NCI-H510A treated with DMSO at 0.1 percent for 48 hours (cell line): ENCODE data around the gene MRPL24.

ENCODE experiments used
- DNase-seq: peaks from one replicate; lab custom pipeline; 2025; lab: John Stamatoyannopoulos, UW

Gene MRPL24

DNA sequence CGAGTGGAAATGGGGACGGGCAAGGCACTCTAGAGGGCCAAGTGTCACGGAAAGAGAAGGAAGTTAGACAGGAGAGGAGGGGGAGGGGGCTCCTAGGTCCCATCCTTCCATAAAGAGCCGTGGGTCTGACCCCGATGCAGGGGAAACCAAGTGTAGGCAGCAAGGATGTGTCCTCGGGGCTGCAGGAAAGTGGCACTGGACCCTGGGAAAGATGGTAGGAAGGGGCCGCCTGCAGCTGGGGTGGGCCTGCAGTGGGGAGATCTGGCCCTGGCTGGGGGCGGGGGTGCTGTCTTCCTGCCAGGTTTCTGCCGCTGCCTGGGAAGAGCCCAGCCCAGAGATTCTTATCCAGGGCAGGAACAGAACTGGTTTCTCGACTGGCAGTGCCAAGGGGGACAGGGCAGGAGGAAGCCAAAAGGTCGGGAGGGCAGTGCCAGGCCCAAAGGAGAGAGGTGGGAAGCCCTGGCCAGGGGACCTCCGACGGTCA, 48.4 kb downstream of the MRPL24 start:
- no peak for DNase-seq

DNA sequence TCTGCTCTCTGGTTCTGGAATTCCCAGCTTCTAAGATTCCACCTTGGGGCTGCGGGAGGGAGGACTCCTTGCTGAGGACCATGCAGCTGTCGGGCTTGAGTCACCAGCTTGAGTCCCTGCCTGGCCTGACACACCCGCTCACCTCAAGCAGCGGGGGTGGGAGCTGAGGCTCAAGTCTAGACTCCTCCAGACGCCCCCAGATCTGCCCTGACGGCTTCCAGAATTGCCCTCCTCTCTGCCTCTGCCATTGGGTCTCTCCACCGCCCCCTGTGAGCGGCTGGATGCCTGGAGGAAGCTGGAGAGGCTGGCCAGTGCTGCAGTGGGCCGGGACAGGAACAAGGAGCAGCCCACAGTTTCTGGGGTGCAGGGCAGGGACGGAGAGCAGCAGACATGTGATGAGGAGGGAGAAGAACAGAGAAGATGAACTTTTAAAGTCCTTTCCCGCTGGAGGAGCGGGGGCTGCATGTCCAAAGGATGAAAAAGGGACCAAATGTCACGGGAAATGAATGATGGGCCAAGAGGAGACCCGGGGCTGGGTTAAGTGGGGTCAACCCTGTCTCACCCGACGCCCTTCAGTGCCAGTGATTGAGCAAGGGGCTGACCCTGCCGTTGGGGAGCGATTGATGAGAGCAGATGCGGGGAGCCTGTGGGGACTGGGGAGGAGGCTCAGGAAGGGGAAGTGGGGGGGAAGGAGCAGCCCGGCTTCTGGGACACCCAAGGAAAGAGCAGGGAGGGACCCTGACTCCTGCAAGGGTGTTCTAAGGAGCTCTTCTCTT, 49.0 kb downstream of the MRPL24 start:
- DNase-seq: no peak

DNA sequence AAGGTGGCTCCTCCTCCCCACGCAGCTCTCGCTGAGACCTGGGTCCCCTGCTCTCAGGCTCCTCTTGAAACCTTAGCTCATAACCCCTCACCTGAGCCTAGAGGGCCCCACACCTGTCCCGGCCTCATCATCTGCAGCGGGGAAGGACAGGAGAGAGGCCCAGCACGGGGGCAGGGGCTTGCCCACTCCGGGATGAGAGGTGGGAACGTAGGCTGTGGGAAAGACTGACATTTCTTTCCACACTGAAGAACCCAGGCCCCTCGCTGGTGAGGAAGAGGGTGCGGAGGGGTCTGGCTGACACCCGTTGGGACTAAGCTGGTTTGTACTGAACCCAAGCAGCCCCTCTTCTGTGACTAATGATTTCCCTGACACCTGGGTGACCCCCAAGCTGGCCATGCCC, 49.7 kb downstream of the MRPL24 start:
- no peak for DNase-seq

DNA sequence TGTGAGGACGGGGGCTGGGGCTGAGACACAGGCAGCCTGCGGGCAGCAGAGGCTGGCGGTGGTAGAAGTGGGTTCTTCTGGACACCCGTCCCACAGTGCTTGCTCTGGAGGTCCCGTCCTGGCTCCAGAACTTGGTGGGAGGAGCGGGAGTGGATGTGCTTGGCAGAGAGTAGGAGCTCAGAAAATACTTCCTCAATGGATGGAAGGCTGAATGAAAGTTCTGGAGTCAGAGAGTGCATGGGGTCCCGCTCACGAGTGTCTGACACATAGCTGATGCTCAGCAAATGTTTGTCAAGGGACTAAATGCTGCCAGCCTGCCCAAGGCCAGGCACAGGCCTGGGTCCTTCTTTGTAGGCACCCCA, 50.2 kb downstream of the MRPL24 start:
- no peak for DNase-seq

DNA sequence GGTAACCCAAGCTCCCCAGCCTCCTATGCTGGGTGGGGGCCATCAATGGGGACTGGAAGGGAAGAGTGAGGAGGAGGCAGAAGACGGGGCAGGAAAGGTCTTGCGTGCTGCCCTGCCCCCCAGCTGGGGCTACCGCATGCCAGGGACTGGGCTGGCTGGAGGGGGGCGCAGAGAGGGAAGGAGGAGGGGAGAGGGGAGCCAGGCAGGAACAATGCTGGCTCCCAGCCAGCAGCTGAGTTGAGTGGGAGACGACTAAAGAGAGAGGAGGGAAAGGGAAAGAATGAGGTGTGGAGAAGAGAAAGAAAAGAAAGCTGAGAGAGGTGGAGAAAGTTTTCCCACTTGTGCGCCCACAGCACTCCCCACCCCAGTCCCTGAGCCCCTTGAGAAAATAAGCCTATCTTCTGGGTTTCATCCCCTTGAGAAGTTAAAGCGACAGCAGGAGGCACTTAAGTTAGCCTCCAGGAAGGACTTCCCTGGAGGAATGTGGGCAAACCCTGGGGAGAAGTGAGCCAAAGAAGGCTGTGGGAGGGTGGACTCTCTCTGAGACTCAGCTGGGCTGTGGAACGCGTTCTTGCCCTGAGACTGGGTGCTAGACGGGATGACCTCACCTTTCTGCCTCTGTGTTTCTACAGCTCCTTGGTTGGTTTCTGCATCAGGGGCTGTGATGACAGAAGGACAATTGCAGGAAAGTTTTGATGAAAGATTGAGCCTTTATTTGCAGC, 50.8 kb downstream of the MRPL24 start:
- DNase-seq: no peak

GRCh38 chr1:156689035-156689952, 51.6 kb downstream of the MRPL24 start:
- DNase-seq: peak; percentile 85
